AG08396 (cell line): Measurements from ENCODE around the gene NLRP4.
"Not testable (repeated sequence)": the region's sequence is repeated elsewhere in the genome, so short reads cannot be mapped to it uniquely, and the experiment has no call there.

Experiments used
- DNase-seq: peaks from one replicate; pipeline ENCODE4 v3.0.0; 2012; ENCODE audit warnings: low spot score, mixed read lengths

NLRP4 gene

GRCh38 chr19:55877211-55877610 lies 40.9 kb downstream of the NLRP4 start:
- DNase-seq = no peak

- DNase-seq = no peak
Measured at GRCh38 chr19:55882626-55883025, 46.3 kb downstream of the NLRP4 start.

- no peak for DNase-seq
Measured at GRCh38 chr19:55898911-55899310, 62.6 kb downstream of the NLRP4 start.

- no peak for DNase-seq
Measured at GRCh38 chr19:55901369-55902079, 65.2 kb downstream of the NLRP4 start.

- no peak for DNase-seq
Measured at GRCh38 chr19:55902080-55902751, 65.9 kb downstream of the NLRP4 start.

- no peak for DNase-seq
Measured at GRCh38 chr19:55907286-55907685, 70.9 kb downstream of the NLRP4 start.

- no peak for DNase-seq
Measured at GRCh38 chr19:55907746-55908145, 71.4 kb downstream of the NLRP4 start.

- DNase-seq = no peak
Measured at GRCh38 chr19:55909801-55910200, 73.5 kb downstream of the NLRP4 start.

- DNase-seq = no peak
Measured at GRCh38 chr19:55912916-55913315, 76.6 kb downstream of the NLRP4 start.

GRCh38 chr19:55913643-55914268 lies 77.4 kb downstream of the NLRP4 start:
- no peak for DNase-seq

GRCh38 chr19:55923556-55923955 lies 87.2 kb downstream of the NLRP4 start:
- DNase-seq = no peak

- no peak for DNase-seq
Measured at GRCh38 chr19:55927991-55928390, 91.7 kb downstream of the NLRP4 start.

GRCh38 chr19:55929258-55929657 lies 92.9 kb downstream of the NLRP4 start:
- DNase-seq = not testable (repeated sequence)

GRCh38 chr19:55930996-55931515 lies 94.7 kb downstream of the NLRP4 start:
- DNase-seq = no peak
